Left colon (tissue), 2 donors: ENCODE data around the gene RMRP. TPM values are rescaled to one million over a fixed set of nuclear protein-coding genes. Genes with fewer than 3 reads are reported as not detected.
A peak's percentile ranks its signal among the peaks of the same experiment; 100 is the strongest.
"Not testable (repeated sequence)": the region's sequence is repeated elsewhere in the genome, so short reads cannot be mapped to it uniquely, and the experiment has no call there.

Experiments used
- ATAC-seq: fragments of 200-7000 bp; cut with Tn5 transposase; one replicate; pipeline ENCODE4 v1.9.1; 2020; ENCODE audit warnings: mild to moderate bottlenecking, moderate library complexity
- DNase-seq, 2 donors: peaks; one replicate each; pipeline ENCODE4 v3.0.0-alpha.2; 2020
- intact Hi-C, 2 donors: fragments of 100-400 bp; cut with DNase I in 1 of 2; cut with micrococcal nuclease in 1 of 2; formaldehyde crosslinking; loops; one replicate each; pipeline versions ENCODE4 v1.11.2 to v1.14.0; 2022; cut with DNase I, micrococcal nuclease
- total RNA-seq, 2 donors: library from RNA; stranded (reverse); fragmentation: NEBNext Ultra II Directional; extraction: Animal tissue kit (Norgen Biotek cat#: 25700); gene quantifications; one replicate each; pipeline ENCODE4 v1.2.1, GENCODE V29; 2021
- donor health status: DM: no; HTN: no; CAD: no.
- donor health status: DM: yes; HTN: yes; CAD: no.

Gene RMRP
- total RNA-seq, 2 donors from 2014 or later = 19,198 to 30,979 TPM

GRCh38 chr9:35635730-35636129 lies 22.1 kb downstream of the RMRP start:
- no peak for ATAC-seq
- no peak for DNase-seq
- intact Hi-C loops = no loop called here

GRCh38 chr9:35629597-35629996 lies 28.2 kb downstream of the RMRP start:
- DNase-seq = no peak
- intact Hi-C loops = no loop called here
- no peak for ATAC-seq

GRCh38 chr9:35628389-35628991 lies 29.3 kb downstream of the RMRP start:
- ATAC-seq (no peak), DNase-seq (no peak)
- intact Hi-C loops = no loop called here

DNA sequence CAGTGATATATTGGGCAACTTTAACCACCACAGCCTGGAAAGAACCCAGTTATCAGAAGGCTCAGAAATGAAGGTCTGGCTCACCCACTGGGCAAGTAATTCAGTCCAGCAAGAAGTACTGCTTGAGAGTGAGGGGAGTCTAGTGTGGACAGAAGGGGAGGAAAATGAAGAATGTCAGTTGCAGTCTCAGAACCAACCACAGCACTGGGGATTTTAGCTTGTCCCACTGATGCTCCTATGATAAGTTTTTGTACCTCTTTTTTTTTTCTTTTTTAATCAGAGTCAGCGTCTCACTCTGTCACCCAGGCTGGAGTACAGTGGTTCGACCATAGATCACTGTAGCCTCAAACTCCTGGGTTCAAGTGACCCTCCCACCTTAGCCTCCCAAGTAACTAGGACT lies 30.2 kb downstream of the RMRP start:
- intact Hi-C loops = no loop called here
- DNase-seq = no peak
- no peak for ATAC-seq

- no peak for DNase-seq
- ATAC-seq = no peak
- intact Hi-C loops = no loop called here
These were observed 38.0 kb downstream of the RMRP start for GRCh38 chr9:35619800-35620158.

- intact Hi-C loops = no loop called here
- ATAC-seq (peak; percentile 26), DNase-seq (peak in 1 of 2 donors; percentile 56)
These were observed 38.7 kb downstream of the RMRP start for GRCh38 chr9:35618854-35619799.

- no peak for DNase-seq
- intact Hi-C loops = no loop called here
- no peak for ATAC-seq
These were observed 39.5 kb downstream of the RMRP start, which contains the start of gene CD72 for GRCh38 chr9:35618325-35618727. Gene CD72, minus strand, starts transcription at chr9:35618413. Its CDS starts 110 bp downstream, at chr9:35618303.

DNA sequence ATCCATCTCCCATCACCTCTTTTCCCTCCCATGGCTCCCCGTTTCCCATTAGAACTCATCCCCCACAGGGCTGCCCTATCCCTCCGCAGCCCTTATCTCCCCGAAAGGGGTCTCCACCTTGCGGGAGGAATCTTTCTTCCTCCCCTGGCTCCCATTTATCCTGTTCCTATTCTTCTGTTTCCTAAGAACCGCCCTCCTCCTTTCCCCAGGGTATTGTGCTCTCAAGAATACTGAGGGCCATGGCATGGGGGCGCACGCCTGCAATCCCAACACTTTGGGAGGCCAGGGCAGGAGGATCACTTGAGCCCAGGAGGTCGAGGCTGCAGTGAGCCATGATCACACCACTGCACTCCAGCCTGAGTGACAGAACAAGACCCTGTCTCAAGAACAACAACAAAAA lies 40.3 kb downstream of the RMRP start:
- intact Hi-C loops = no loop called here
- DNase-seq = no peak
- no peak for ATAC-seq

GRCh38 chr9:35616681-35617459 lies 40.9 kb downstream of the RMRP start:
- DNase-seq (peak; percentile 72 to 81), ATAC-seq (peak; percentile 75)
- intact Hi-C loops = no loop called here

DNA sequence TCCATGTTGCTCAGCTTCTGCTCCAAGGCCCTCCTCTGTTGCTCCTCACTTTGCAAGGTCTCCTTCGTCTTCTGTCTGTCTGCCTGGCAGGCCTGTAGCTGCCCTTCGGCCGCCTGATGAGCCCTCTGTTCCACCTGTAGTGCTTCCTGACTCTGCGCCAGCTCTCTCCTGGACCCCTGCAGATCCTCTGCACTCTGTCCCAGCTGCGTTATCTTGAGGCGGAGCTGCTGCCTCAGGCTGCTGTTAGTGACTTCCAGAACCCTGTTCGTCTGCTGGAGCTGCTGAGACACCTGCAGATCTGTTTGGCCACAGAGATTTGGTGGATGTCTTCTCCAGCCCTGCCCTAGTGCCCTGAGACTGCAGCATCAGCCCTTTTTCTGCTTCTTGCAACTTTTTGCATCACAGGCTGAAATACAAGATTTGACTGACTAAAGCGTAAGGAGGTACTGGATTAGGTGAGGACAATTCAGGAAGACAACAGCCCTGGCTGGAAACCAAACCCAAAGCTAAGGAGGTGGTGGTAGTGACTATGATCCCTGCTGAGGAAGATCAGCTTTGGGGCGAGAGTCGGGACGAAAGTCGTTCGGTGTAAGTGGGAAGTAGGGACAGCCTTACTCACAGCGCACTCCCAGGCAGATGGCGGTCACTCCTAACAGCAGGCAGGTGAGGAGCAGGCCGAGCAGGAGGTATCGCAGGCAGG lies 41.7 kb downstream of the RMRP start:
- DNase-seq (no peak), ATAC-seq (no peak)
- intact Hi-C loops = no loop called here

- DNase-seq (no peak), ATAC-seq (no peak)
- intact Hi-C loops = no loop called here
These were observed 45.0 kb downstream of the RMRP start for GRCh38 chr9:35612843-35613242.

DNA sequence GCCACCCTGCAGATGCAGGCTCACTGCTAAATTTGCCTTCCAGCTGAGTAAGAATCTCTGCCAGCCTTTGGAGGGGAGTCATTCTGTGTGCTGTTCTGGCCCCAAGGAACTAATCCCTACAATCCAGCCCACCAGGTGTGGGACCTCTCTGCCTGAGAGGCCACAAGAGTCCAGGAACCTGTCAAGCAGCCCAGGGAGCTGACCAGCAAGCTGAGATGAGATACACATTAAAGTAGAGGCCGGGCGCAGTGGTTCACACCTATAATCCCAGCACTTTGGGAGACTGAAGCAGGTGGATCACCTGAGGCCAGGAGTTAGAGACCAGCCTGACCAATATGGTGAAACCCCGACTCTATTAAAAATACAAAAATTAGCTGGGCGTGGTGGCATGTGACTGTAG lies 45.8 kb downstream of the RMRP start:
- intact Hi-C loops, ATAC-seq, DNase-seq: not testable (repeated sequence)

DNA sequence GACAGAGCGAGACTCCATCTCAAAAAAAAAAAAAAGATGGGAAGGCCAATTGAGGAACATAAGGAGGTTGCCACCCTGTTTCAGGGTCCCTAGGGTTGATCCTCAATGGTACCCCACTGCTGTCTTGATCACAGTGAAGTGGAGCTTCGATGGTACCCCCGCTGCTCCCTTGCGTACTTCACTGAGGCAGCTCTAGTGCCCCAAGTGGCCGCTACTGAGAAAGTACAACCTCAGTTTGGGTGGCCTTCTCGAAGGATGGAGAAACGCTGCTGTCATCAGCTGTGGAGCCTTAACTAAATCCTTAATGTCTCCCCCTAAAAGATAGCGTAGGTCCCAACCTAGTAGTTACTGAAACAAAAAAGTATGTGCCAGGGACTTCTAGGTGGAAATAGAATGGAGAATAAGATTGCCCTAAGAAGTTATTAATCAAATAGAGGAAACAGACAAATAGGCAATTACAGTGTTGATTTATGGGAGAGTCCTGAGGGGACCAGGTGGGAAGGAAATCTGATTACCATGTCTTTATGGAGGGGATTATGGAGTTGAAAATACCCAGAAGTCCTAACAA lies 46.5 kb downstream of the RMRP start:
- DNase-seq (peak in 1 of 2 donors; percentile 55), ATAC-seq (peak; percentile 63)
- intact Hi-C loops = no loop called here

- ATAC-seq (no peak), DNase-seq (no peak)
- intact Hi-C loops = no loop called here
These were observed 48.0 kb downstream of the RMRP start for GRCh38 chr9:35609820-35610163.

DNA sequence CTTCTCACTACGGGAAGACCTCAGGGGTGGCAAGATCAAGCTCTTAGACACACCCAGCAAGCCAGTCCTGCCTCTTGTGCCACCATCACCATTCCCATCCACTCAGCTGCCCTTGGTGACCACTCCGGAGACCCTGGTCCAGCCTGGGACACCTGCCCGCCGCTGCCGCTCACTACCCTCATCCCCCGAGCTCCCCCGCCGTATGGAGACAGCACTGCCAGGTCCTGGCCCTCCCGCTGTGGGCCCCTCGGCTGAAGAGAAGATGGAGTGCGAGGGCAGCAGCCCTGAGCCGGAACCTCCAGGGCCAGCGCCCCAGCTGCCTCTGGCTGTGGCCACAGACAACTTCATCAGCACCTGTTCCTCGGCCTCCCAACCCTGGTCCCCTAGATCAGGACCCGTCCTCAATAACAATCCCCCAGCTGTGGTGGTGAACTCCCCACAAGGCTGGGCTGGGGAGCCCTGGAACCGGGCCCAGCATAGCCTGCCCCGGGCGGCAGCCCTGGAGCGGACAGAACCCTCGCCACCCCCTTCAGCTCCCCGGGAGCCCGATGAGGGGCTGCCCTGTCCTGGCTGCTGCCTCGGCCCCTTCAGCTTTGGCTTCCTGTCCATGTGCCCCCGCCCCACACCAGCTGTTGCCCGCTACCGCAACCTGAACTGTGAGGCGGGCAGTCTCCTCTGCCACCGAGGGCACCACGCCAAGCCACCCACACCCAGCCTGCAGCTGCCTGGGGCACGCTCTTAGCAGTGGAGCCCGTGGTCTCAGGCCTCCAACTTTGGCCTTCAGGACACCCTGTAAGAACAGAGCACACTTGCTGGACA lies 48.6 kb downstream of the RMRP start:
- DNase-seq (peak in 1 of 2 donors; percentile 10), ATAC-seq (no peak)
- intact Hi-C loops = no loop called here

DNA sequence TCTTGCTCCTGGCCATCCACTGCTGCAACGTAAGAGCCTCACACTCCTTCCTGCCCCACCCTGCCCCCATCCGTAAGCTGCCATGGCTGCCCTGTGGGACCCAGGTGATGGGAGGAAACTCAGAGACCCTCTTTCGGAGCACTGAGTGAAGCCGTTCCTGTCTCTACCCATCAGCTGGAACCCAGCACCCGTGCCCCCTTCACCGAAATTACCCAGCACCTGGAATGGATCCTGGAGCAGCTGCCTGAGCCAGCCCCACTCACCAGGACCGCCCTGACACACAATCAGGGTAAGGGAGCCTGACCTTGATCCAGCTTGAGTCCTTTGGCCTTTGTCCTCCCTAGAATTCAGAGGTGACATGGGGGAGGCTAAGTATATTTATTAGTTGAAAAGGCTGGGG lies 49.6 kb downstream of the RMRP start:
- ATAC-seq = no peak
- intact Hi-C loops = no loop called here

More for the DNA sequence above, 49.6 kb downstream of the RMRP start:
- no peak for DNase-seq
